GM19035 (cell line): Measurements from ENCODE around the gene UVSSA.
"Not testable (repeated sequence)": the region's sequence is repeated elsewhere in the genome, so short reads cannot be mapped to it uniquely, and the experiment has no call there.

Experiments used
- ATAC-seq: cut with Tn5 transposase; IDR thresholded peaks from one replicate; pipeline ENCODE4 v1.9.1; 2021; ENCODE audit not compliant: unreplicated experiment

The UVSSA gene

DNA sequence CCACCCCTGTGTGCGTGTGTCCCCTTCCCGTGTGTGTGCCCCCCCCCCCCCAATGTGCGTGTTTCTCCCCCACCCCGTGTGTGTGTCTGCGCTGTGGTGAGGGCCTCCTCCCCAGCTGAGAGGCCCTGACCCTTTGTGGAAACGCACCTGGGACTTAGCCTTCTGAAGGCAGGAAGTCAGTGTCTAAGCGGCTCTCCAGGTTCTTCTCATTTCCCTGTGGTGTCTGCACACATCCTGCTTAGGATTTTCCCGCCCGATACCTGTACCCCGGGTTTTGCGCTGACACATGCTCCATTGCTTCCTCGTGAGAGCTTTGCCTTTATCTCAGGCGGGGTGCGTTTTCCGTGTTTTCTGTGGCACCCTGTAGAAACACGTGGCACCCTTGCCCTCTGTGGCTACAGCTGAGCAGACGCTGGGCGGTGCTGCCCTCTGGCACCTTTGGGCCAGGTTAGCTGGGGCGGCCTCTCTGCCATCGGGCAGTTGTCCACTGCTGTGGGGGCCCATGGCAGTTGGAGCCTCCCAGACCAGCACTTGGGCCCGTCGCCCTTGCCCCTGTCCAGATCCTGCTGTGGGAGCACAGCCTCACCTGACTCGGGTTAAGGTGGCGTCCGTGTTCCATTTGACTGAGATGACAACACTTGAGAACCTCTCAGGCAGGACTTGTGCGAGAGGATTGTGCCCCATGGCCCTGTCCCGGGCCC is 31.0 kb upstream of the UVSSA start:
- ATAC-seq: no peak

DNA sequence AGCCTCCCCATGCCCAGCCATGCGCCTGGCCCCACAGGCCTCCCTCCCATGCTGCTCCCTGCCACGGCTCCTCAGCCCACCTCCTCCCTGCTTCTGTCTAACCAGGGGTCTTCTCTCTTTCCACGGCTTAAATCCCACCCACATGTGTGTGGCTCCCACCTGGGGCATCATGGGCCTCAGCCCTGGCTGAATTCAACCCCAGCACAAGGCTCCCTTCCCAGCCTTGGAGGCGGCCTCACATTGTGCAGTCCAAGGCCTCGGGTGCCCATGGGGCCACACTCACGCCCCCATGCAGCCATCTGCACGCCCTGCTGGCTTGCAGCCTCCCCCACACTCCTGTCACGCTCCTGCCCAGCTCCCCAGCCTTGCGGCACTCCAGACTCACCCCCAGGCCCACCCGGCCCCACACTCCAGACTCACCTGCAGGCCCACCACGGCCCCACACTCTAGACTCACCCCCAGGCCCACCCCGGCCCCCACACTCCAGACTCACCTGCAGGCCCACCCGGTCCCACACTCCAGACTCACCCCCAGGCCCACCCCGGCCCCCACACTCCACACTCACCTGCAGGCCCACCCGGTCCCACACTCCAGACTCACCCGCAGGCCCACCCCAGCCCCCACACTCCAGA is 30.4 kb upstream of the UVSSA start:
- ATAC-seq: no peak

GRCh38 chr4:1317177-1318045 is 29.6 kb upstream of the UVSSA start:
- ATAC-seq: no peak

GRCh38 chr4:1318046-1318375 is 29.0 kb upstream of the UVSSA start:
- no peak for ATAC-seq

DNA sequence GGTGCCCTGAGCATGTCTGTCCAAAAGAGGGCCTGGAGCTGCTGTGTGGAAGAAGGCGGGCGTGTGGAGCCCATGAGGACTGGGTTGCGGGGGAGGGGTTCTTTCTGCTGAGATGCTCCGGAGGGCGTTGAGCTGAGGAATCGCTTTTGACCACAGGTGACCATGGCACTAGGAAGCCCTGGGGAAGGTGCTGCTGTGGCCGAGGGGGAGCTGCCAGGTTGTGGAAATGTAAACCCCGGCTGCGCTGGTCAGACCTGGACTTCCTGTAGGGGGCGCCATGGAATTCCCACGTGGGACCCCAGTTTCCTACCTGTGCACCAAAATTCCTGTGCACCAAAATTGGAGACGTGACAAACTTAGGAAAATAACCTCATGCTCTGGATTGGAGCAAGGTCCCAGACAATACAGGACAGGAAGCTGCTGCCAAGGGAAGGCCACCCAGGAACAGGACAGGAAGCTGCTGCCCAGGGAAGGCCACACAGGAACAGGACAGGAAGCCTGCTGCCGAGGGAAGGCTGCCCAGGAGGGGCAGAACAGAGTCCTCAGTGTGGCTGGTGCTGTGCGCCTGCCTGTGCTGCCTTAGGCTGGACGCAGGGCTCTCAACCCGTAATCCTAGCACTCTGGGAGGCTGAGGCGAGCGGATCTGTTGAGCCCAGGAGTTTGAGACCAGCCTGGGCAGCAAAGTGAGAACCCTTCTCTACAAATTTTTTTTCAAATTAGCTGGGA is 28.4 kb upstream of the UVSSA start:
- no peak for ATAC-seq

GRCh38 chr4:1321486-1321885 is 25.5 kb upstream of the UVSSA start:
- no peak for ATAC-seq

DNA sequence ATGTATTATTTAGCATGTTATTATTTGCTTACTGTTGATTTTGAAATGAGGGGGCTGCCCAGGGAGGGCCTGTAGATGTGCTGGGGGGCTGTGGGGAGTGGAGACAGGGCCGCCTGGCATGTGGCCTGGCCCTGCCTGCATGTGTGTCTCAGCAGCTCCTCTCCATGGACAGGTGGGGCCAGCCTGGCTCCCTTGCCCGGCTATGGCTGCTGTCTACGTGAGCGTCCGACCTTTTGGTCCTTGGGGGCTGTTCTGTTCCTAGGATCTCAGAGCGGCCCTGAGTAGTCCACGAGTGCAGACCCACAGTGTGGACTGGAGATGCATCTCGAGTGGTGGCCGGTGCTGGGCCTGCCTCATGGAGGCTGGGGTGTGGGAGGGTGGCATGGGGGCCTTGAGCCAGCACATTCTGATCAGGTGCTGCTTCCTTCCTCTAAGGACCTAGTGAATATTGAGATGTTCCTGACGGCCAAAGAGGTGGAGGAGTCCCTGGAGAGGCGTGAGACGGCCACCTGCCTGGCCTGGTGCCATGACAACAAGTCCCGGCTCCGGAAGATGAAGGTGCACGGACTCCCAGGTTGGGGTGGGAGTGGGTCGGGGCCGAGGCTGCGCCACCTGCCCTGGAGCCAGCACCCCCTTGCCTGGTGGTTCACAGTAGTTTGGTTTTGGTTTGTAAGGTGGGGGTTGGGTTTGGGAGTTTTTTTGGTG is 24.9 kb upstream of the UVSSA start:
- ATAC-seq: no peak

GRCh38 chr4:1323280-1323634 is 23.8 kb upstream of the UVSSA start:
- no peak for ATAC-seq

DNA sequence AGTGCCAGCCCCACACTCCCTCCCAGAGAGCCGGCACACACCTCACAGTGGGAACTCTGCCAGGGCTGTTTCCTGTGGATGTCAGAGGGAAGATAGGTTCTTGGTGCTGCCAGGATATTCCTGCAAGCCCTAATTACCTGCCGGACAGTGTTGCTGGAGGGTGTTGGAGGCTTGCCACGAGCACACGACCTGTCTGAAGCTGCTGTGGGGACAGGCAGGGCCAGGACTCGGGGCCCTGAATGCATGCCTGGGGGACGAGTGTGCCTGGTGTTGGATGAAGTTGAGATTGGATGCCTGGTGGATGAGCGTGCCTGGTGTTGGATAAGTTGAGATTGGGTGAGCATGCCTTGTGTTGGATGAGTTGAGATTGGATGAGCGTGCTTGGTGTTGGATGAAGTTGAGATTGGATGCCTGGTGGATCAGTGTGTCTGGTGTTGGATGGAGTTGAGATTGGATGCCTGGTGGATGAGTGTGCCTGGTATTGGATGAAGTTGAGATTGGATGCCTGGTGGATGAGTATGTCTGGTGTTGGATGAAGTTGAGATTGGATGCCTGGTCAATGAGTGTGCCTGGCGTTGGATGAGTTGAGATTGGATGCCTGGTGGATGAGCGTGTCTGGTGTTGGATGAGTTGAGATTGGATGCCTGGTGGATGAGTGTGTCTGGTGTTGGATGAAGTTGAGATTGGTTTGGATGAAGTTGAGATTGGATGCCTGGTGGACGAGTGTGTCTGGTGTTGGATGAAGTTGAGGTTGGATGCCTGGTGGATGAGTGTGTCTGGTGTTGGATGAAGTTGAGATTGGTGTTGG is 23.2 kb upstream of the UVSSA start:
- ATAC-seq: no peak

DNA sequence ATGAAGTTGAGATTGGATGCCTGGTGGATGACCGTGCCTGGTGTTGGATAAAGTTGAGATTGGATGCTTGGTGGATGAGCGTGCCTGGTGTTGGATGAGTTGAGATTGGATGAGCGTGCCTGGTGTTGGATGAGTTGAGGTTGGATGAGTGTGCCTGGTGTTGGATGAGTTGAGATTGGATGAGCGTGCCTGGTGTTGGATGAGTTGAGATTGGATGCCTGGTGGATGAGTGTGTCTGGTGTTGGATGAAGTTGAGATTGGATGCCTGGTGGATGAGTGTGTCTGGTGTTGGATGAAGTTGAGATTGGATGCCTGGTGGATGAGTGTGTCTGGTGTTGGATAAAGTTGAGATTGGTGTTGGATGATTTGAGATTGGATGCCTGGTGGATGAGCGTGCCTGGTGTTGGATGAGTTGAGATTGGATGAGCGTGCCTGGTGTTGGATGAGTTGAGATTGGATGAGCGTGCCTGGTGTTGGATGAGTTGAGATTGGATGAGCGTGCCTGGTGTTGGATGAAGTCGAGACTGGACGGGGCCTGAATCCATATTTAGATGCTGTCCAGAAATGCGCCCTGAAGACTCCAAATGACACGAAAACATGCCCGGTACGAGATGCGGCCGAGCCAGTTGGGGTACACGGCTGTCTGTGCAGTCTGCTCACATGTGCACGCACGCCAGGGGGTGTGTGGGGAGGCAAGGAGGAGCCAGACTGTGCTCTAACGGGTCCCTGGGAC is 22.4 kb upstream of the UVSSA start:
- not testable (repeated sequence) for ATAC-seq

DNA sequence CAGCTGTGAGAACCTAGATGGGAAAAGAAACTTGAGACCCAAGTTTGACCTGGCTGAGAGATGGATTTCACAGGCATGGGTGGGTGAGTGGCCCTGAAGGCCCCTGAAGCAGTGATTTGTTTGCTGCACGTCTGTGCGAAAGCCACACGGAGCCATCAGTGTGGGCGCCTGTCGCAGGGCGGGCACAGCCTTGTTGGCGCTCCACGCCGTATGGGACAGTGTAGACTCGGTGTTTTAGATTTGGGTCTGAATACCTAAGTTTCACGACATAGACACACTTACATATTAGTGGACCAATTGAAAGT is 21.9 kb upstream of the UVSSA start:
- ATAC-seq: no peak

GRCh38 chr4:1325681-1326635 is 21.1 kb upstream of the UVSSA start:
- no peak for ATAC-seq

DNA sequence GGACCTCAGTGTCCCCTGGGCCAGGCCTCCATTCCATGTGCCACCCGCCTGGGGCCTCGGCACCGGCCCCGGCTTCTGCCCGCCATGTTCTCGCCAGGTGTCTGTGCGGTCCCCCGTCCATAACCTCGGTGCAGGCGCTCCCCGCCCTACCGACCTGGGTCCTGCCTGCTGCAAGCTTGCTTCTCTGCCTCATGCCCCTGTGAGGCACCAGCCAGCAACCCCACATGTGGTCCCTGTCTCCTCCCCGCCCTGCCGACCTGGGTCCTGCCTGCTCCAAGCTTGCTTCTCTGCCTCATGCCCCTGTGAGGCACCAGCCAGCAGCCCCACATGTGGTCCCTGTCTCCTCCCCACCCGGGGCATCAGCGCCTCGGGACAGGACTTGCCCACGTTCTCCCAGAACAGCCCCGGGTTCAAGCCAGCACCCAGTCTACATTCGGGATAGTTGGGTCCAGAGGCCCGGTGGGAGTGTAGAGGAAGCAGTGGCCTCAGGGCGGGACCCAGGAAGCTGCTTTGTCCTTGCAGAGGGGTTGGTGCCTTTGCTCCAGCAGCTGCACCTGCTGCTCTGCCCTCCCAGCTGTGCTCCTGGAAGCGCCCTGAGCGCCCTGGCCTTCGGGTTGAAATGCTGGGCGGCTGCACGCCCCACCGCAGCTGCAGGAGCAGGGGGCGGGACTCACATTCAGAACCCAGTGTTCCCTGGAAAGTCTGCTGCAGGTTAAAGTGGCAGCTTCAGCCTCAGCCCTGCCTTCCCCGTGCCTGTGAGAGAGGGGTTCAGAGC is 20.1 kb upstream of the UVSSA start:
- ATAC-seq: no peak

DNA sequence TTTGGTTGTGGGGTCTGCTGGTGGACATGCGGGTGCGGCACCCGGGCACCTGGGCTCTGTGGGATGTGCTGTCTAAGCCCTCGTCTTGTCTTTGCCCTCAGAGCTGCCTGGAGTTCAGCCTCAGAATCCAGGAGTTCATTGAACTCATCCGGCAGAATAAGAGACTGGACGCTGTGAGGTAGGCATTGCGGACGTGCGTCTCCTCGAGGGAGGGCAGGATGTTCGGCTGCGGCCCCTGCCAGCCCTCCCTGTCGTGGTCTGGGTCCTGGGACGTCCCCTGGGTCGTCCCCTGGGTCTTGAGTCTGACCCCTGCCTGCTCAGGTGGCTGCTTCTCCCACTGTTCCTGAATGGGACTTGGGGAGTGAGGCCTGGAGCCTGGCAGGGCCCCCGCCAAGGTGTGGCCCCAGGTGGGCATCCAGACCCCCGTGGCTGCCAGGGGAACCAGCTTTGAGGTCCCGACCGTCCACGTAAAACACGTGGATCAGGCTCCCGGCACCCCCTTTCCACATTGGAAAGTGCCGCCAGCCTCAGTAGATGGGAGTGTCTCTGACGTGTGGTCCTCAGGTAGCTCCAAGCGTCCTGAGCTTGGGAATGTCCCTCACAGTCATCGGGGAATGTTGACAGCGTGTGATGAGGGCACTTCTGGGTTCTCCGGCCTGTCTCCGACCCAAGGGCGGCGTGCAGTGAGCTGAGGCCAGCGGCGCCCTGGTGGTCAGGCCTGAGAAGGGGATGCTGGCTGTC is 19.3 kb upstream of the UVSSA start:
- no peak for ATAC-seq

DNA sequence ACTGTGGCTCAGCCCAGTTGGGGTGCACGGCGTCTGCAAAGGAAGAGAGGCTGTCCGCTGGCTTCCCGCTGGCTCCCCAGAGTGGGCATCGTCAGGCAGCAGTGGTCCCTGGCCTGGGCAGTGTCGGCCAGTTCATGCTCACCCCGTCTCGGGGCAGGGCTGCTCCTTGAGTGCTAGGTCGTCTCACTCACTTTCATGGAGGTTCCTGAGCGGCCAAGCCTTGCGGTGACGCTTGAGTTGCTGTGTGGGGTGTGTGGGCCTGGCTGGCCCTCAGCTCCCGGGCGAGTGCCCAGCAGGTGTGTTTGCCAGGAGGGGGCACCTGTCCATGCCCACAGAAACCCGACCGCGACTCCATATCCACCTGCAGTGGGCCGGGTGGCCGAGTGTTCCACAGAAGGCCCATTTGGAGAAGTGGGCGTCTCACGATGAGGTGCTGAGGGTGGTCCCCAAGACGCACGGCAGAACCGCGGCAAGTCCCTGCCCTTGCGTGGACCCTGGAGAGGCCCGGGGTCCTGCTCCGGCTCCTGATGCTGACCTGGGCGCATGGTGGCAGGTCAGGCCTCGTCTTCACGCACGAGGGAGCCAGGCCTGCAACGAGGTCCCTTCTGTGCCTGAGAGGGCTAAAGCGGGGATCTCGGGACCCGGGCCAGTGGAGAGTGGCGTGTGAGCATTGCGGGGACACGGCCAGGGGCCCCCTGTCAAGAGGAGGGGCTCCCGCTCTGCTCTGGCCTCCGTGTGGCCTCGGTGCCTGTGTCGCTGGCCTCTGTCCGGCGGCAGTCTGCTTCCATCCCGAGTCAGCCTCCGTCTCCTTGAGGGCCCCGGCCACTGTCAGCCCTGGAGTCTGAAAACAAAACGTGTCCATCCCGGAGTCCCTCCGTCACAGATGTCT is 18.5 kb upstream of the UVSSA start:
- ATAC-seq: no peak
